Activated naive CD8-positive, alpha-beta T cell treated with anti-CD3 and anti-CD28 coated beads, Interleukin-2, amount 50 U/mL, for 24 hours (primary cell): ENCODE results near the gene NEK1.

Experiments
- ATAC-seq: fragments of 150-1000 bp; cut with Tn5 transposase; one replicate; pipeline ENCODE4 v1.10.0; 2021
- DNase-seq: peaks from one replicate; pipeline ENCODE4 v3.0.0; 2021
- H3K27ac Mint-ChIP-seq: one replicate; pipeline ENCODE4 v1.8.0; 2021; ENCODE audit warnings: mild to moderate bottlenecking, mixed read lengths
- H3K27me3 Mint-ChIP-seq: one replicate; pipeline ENCODE4 v1.8.0; 2021; ENCODE audit warnings: mixed read lengths
- H3K36me3 Mint-ChIP-seq: one replicate; pipeline ENCODE4 v1.8.0; 2021; ENCODE audit warnings: low read depth, mixed read lengths
- H3K4me1 Mint-ChIP-seq: one replicate; pipeline ENCODE4 v1.8.0; 2021; ENCODE audit warnings: mixed read lengths
- H3K4me3 Mint-ChIP-seq: one replicate; pipeline ENCODE4 v1.8.0; 2021; ENCODE audit warnings: mild to moderate bottlenecking, moderate library complexity, mixed read lengths
- H3K9me3 Mint-ChIP-seq: one replicate; pipeline ENCODE4 v1.8.0; 2021; ENCODE audit warnings: mixed read lengths

NEK1 gene

GRCh38 chr4:169383724-169384123, 228.7 kb downstream of the NEK1 start:
- Mint-ChIP-seq H3K4me3 (no peak overlapping the region), H3K27ac (no peak overlapping the region), H3K9me3 (peaks cover 12% of the 10 kb centered on the region), H3K4me1 (no peaks in the 10 kb centered on the region), H3K27me3 (no peaks in the 10 kb centered on the region), H3K36me3 (no peaks in the 10 kb centered on the region)
- DNase-seq (no peak), ATAC-seq (no peak)

DNA sequence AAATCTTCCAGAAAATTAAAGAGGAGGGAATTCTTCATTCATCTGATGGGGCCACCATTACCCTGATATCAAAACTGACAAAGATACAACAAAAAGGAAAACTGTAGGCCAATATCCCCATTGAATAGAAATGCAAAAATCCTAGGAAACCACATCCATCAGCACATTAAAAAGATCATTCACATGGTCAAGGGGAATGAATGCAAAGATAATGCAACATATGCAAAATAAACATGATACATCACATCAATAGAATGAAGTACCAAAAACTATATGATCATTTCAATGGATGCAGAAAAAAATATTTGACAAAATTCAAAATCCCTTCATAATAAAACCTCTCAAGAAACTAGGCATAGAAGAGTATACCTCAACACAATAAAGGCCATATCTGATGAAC, 232.7 kb downstream of the NEK1 start:
- Mint-ChIP-seq H3K36me3 (peaks cover 3% of the 10 kb centered on the region), H3K9me3 (peaks cover 32% of the 10 kb centered on the region), H3K4me3 (no peak overlapping the region), H3K27me3 (no peaks in the 10 kb centered on the region), H3K27ac (no peak overlapping the region), H3K4me1 (no peaks in the 10 kb centered on the region)
- DNase-seq (no peak), ATAC-seq (no peak)

- Mint-ChIP-seq H3K4me1 (no peaks in the 10 kb centered on the region), H3K27ac (no peak overlapping the region), H3K4me3 (no peak overlapping the region), H3K27me3 (no peaks in the 10 kb centered on the region), H3K9me3 (peaks cover 32% of the 10 kb centered on the region), H3K36me3 (peaks cover 3% of the 10 kb centered on the region)
- ATAC-seq (no peak), DNase-seq (no peak)
Observed at GRCh38 chr4:169377367-169377766, 235.0 kb downstream of the NEK1 start.

DNA sequence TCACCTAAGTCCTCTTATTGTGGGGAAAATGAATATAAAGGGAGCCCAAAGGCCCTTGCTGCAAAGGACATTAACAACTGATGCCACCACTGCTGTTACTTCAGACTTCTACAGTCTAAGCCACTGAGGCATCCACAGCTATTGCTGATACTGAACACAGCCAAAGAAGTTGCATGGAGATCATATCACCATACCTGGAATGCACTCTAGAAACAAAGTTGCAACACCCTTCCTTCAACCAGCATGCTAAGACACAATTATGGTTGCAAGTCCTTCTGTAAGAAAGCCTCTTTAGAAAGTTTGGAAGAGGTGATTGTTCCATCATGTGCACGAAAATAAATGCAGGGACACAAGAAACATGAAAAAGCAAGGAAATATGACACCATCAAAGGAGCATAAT, 236.0 kb downstream of the NEK1 start:
- peaks cover 32% of the 10 kb centered on the region for H3K9me3 Mint-ChIP-seq
- H3K4me1 Mint-ChIP-seq = no peaks in the 10 kb centered on the region
- DNase-seq = no peak
- peaks cover 3% of the 10 kb centered on the region for H3K36me3 Mint-ChIP-seq
- ATAC-seq = no peak
- no peak overlapping the region for H3K4me3 Mint-ChIP-seq
- no peaks in the 10 kb centered on the region for H3K27me3 Mint-ChIP-seq
- H3K27ac Mint-ChIP-seq = no peak overlapping the region

- H3K27me3 Mint-ChIP-seq = no peaks in the 10 kb centered on the region
- no peak overlapping the region for H3K27ac Mint-ChIP-seq
- peaks cover 2% of the 10 kb centered on the region for H3K36me3 Mint-ChIP-seq
- no peak overlapping the region for H3K4me3 Mint-ChIP-seq
- H3K4me1 Mint-ChIP-seq = no peaks in the 10 kb centered on the region
- ATAC-seq (no peak), DNase-seq (no peak)
- peaks cover 19% of the 10 kb centered on the region for H3K9me3 Mint-ChIP-seq
Observed at GRCh38 chr4:169372791-169373190, 239.6 kb downstream of the NEK1 start.

GRCh38 chr4:169369634-169370033, 242.7 kb downstream of the NEK1 start:
- H3K4me3 Mint-ChIP-seq = no peak overlapping the region
- H3K27ac Mint-ChIP-seq = no peak overlapping the region
- no peaks in the 10 kb centered on the region for H3K4me1 Mint-ChIP-seq
- peaks cover 11% of the 10 kb centered on the region for H3K9me3 Mint-ChIP-seq
- peaks cover 3% of the 10 kb centered on the region for H3K36me3 Mint-ChIP-seq
- ATAC-seq = no peak
- DNase-seq = no peak
- H3K27me3 Mint-ChIP-seq = no peaks in the 10 kb centered on the region

DNA sequence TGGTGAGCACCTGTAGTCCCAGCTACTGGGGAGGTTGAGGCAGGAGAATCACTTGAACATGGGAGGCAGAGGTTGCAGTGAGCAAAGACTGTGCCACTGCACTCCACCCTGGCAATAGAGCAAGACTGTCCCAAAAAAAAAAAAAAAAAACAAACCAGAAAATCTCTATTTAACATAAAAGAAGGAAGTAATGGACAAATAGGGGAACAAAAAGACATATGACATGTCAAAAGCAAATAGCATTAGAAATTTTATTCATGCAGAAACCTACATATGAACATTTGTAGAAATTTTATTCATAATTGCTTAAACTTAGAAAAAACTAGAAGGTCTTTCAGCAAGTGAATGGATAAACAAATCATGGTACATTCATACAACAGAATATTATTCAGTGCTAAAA, 244.6 kb downstream of the NEK1 start:
- peaks cover 3% of the 10 kb centered on the region for H3K36me3 Mint-ChIP-seq
- H3K4me3 Mint-ChIP-seq = no peak overlapping the region
- H3K27ac Mint-ChIP-seq = no peak overlapping the region
- DNase-seq (no peak), ATAC-seq (no peak)
- no peaks in the 10 kb centered on the region for H3K4me1 Mint-ChIP-seq
- no peaks in the 10 kb centered on the region for H3K27me3 Mint-ChIP-seq
- peaks cover 11% of the 10 kb centered on the region for H3K9me3 Mint-ChIP-seq

DNA sequence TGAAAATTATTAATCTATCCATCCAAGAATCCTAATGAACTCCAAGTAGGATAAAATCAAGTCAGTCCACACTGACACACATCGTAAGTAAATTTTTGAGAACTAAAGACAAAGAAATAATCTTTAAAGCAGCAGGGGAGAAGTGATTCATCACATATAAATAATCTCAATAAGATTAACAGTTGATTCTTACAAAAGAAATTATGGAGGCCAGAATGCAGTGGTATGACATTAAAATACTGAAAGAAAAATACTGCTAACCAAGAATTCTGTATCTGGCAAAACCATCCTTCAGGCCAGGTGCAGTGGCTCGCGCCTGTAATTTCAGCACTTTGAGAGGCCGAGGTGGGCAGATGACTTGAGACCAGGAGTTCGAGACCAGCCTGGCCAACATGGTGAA, 245.6 kb downstream of the NEK1 start:
- ATAC-seq = no peak
- peaks cover 3% of the 10 kb centered on the region for H3K27me3 Mint-ChIP-seq
- no peak overlapping the region for H3K27ac Mint-ChIP-seq
- no peak for DNase-seq
- peaks cover 3% of the 10 kb centered on the region for H3K36me3 Mint-ChIP-seq
- H3K9me3 Mint-ChIP-seq = peaks cover 11% of the 10 kb centered on the region
- no peak overlapping the region for H3K4me3 Mint-ChIP-seq
- no peaks in the 10 kb centered on the region for H3K4me1 Mint-ChIP-seq

DNA sequence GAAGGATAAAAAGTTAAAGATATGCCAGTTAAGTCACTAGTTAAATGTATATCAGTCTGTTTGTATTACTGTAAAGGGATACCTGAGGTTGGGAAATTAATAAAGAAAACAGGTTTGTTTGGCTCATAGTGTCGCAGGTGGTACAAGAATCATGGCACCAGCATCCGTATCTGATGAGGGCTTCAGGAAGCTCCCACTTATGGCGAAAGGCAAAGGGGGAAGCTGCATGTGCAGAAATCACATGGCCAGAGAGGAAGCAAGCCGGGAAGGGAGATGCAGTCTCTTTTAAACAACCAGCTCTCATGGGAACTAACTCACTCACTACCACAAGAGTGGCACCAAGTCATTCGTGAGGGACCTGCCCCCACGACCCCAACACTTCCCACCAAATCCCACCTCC, 249.8 kb downstream of the NEK1 start:
- ATAC-seq = no peak
- H3K27ac Mint-ChIP-seq = no peak overlapping the region
- DNase-seq = no peak

GRCh38 chr4:169361756-169362155, 250.6 kb downstream of the NEK1 start:
- Mint-ChIP-seq H3K27me3 (peaks cover 4% of the 10 kb centered on the region), H3K4me1 (no peaks in the 10 kb centered on the region), H3K27ac (no peak overlapping the region), H3K9me3 (peaks cover 10% of the 10 kb centered on the region), H3K4me3 (no peak overlapping the region), H3K36me3 (peaks cover 3% of the 10 kb centered on the region)
- DNase-seq (no peak), ATAC-seq (no peak)

More for the DNA sequence above, 249.8 kb downstream of the NEK1 start:
- Mint-ChIP-seq H3K9me3 (peaks cover 11% of the 10 kb centered on the region), H3K27me3 (peaks cover 4% of the 10 kb centered on the region), H3K4me1 (no peaks in the 10 kb centered on the region), H3K36me3 (peaks cover 3% of the 10 kb centered on the region), H3K4me3 (no peak overlapping the region)

DNA sequence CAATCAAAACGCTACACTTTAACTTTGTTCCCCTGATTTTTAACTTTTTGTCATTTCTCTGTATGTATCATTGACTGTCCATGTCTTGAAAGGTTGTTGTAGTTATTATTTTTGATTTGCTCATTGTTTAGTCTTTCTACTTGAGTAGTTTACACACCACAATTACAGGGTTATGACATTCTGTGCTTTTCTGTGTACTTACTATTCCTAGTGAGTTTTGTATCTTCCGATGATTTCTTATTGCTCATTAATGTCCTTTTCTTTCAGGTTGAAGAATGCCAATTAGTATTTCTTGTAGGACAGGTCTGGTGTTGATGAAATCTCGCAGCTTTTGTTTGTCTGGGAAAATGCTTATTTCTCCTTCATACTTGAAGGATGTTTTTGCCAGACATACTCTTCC, 252.4 kb downstream of the NEK1 start:
- no peaks in the 10 kb centered on the region for H3K4me1 Mint-ChIP-seq
- peaks cover 4% of the 10 kb centered on the region for H3K27me3 Mint-ChIP-seq
- no peak overlapping the region for H3K4me3 Mint-ChIP-seq
- no peaks in the 10 kb centered on the region for H3K9me3 Mint-ChIP-seq
- H3K36me3 Mint-ChIP-seq = no peaks in the 10 kb centered on the region
- no peak overlapping the region for H3K27ac Mint-ChIP-seq
- DNase-seq = no peak
- no peak for ATAC-seq

DNA sequence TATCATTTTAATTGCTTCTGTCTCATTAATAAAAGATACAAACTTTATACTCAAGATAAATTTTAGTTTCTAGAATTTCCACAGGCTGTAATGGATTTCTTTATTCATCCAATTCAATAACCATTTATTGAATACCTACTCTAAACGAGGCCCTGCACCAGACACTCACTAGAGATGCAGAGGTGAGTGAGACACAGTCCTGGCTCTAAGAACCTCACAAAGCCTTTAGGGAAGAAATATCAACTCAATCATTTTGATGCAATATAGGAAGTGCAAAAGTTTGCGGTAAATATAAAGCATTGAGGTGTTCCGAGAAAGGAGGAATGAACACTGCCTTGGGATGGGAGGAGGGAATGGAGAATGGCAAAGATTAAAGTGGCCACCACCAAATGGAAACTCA, 260.0 kb downstream of the NEK1 start:
- Mint-ChIP-seq H3K27me3 (peaks cover 2% of the 10 kb centered on the region), H3K4me3 (no peak overlapping the region), H3K9me3 (no peaks in the 10 kb centered on the region), H3K4me1 (no peaks in the 10 kb centered on the region), H3K27ac (no peak overlapping the region), H3K36me3 (no peaks in the 10 kb centered on the region)
- ATAC-seq = no peak
- DNase-seq = no peak

DNA sequence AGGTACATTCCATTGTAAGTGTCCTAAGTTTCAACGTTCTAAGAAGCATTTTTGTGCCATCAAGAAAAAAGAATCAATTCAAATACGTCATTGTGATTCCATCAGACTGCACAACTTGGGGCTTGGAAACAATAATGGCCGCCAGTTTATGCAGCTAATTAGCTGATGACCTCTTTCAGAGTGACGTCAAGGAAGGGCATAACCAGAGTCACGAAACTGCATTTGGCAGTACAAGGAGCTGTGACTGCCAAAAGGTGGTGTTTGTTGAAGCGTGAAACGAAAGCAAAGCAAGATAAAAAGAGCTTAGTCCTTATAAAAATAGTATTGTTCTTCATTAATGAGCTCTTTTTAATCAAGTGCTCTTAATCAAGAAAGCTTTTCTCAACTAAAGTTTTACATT, 260.5 kb downstream of the NEK1 start:
- DNase-seq = no peak

DNA sequence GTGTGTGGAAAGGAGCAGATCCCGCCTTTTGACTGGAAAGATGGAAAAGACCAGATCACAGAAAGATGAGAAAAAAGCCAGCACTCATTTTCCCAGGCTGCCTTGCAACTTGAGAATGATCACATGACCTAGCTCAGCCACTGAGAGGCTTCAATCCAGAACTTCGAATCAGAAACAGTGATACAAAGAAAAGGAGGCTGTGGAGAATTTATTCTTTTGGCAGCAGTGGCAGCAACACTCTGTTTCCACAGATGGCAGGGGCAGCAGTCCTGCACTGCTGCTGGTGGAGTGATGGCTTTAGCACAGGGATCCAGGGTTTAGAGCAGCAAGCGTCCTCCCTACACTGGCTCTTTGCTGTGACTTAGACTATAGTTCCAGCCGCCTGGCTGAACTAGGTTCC, 263.8 kb downstream of the NEK1 start:
- Mint-ChIP-seq H3K27ac (no peak overlapping the region), H3K4me1 (no peaks in the 10 kb centered on the region)

More for the DNA sequence above, 260.5 kb downstream of the NEK1 start:
- no peaks in the 10 kb centered on the region for H3K9me3 Mint-ChIP-seq
- no peak overlapping the region for H3K4me3 Mint-ChIP-seq
- peaks cover 2% of the 10 kb centered on the region for H3K27me3 Mint-ChIP-seq
- H3K4me1 Mint-ChIP-seq = no peaks in the 10 kb centered on the region
- H3K27ac Mint-ChIP-seq = no peak overlapping the region
- ATAC-seq = no peak
- H3K36me3 Mint-ChIP-seq = no peaks in the 10 kb centered on the region

GRCh38 chr4:169346840-169347239, 265.5 kb downstream of the NEK1 start:
- Mint-ChIP-seq H3K4me1 (no peaks in the 10 kb centered on the region), H3K27ac (no peak overlapping the region), H3K9me3 (no peaks in the 10 kb centered on the region), H3K4me3 (no peak overlapping the region), H3K27me3 (no peaks in the 10 kb centered on the region), H3K36me3 (no peaks in the 10 kb centered on the region)
- ATAC-seq = no peak
- DNase-seq = no peak

More for the DNA sequence above, 263.8 kb downstream of the NEK1 start:
- H3K27me3 Mint-ChIP-seq = no peaks in the 10 kb centered on the region
- no peak for ATAC-seq
- no peak for DNase-seq
- no peaks in the 10 kb centered on the region for H3K36me3 Mint-ChIP-seq
- no peaks in the 10 kb centered on the region for H3K9me3 Mint-ChIP-seq
- no peak overlapping the region for H3K4me3 Mint-ChIP-seq

- H3K36me3 Mint-ChIP-seq = no peaks in the 10 kb centered on the region
- no peaks in the 10 kb centered on the region for H3K4me1 Mint-ChIP-seq
- H3K4me3 Mint-ChIP-seq = no peak overlapping the region
- H3K9me3 Mint-ChIP-seq = no peaks in the 10 kb centered on the region
- ATAC-seq (peak; percentile 50), DNase-seq (no peak)
- H3K27me3 Mint-ChIP-seq = no peaks in the 10 kb centered on the region
- no peak overlapping the region for H3K27ac Mint-ChIP-seq
Observed at GRCh38 chr4:169345316-169345721, 267.1 kb downstream of the NEK1 start.
